Stimulated activated CD4-positive, alpha-beta T cell treated with anti-CD3 and anti-CD28 coated beads, Interleukin-12 subunit alpha, Interleukin-12 subunit beta, amount 100 ng/mL, for 48 hours (primary cell): Measurements from ENCODE around the gene PDPR.
"Not testable (repeated sequence)": the region's sequence is repeated elsewhere in the genome, so short reads cannot be mapped to it uniquely, and the experiment has no call there.

Source experiments
- DNase-seq, 3 donors: peaks; one replicate each; pipeline ENCODE4 v3.0.0-alpha.2; 2020; ENCODE audit warnings: low read depth in 2 of 3, low spot score in 1 of 3

The PDPR gene

DNA sequence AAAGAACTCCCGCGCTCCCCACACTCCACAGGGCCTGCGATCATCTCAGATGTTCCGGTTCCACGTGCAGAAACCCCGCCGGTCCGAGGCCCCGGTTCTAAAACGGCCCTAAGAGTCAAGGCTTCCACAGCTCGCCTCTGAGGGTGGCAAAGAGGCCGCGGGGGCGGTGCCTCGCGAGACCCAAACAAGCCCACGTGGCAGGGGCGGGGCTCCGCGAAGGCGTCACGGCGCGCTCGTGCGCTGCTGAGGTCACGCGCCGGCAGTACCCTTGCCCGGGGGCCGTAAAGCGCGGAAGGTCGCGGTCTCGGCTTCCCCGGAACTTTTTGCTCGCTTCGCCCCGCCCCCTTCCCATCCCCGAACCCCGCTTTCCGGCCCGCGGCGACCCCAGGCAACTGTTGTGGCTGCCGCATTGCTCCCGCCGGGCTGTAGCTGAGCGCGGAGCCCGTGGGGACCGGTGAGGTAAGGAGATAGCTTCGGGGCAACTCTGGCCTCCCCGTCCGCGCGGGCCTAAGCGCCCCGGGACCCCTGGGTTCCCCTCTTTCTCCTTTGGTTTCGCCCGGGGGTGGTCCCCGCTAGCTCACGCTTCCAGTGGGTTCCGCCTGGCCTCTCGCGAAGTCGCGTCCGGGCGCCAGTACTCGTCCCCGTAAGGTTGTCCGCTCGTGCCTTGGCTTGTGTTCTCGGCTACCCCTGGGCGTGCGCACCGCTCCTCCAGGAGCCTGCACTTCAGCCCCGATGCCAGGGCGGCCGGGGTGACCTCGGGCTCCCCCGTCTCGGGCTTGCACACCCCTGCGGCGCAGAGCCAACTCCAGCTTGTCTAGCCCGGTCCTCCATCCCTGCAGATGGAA is at the start of gene PDPR:
TSS of gene PDPR (plus strand) at position 351 of the 845 bp plus-strand sequence. CDS start 6,161 bp downstream, outside the sequence.
- peak; percentile 88 to 92 (median 90) for DNase-seq

GRCh38 chr16:70064841-70065370 is 49.2 kb upstream of the PDPR start:
- peak; percentile 24 to 48 (median 46) for DNase-seq

GRCh38 chr16:70065376-70065745 is 48.8 kb upstream of the PDPR start:
- peak in 1 of 3 donors; percentile 1 for DNase-seq

DNA sequence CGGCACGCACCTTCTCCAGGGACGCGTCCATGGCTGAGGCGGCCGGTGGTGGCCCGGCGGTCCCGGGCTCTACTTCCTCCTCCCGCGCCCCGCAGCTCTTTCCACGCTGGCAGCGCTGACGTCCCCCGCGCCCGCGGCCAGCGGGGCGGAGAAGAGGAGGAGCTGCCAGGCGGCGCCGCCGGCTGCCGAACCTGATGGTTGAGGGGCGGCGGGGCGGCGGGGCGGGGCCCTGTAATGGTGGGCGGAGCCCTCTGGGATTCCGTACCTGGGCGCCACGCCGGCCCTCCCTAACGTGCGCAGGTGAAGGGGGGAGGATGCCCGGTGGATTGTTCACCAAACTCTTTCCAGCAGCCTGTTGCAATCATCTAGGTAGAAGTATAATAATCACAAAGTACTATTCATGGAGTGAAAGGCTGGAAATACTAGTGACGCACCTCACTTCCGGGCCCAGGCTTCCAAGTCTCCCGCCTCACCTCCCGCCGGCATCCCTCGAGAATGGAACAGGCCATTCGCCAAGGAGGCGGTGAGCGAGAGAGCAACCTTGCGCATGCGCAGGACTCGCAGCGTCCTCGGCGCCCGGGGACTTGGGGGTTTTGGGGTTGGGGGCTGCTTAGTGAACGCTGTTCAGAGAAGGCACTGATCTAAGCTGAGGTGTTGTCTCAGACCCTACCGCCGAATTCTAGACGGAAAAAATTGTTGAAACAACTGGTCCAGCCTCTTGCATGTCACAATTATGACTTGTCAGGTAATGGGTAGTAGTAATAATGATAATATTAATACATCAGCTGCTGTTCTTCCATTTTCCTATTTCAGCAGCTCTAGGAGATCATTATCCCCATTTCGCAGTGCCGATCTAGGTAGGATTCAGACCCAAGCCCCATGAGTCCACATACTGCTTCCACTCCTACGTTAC is 48.1 kb upstream of the PDPR start:
- peak; percentile 81 to 88 (median 88) for DNase-seq

DNA sequence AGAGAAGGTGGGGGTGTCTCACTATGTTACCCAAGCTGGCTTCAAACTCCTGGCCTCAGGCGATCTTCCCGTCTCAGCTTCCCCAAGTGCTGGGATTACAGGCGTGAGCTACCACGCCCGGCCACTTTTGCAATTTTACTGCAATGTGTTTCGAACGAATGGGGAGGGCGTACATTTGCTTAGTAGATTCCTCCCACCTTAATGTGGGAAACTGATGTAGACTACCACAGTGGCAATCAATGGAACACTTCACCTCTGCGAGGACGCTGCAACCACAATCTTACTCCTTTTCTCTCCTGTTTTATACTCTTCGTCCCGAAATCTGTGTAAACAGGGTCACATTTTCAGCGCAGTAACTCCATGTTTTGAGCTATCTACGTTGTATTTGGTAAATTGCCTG is 47.4 kb upstream of the PDPR start:
- not testable (repeated sequence) for DNase-seq

- DNase-seq: not testable (repeated sequence)
These were observed 35.1 kb upstream of the PDPR start for GRCh38 chr16:70079081-70079480.

- DNase-seq: not testable (repeated sequence)
These were observed 32.9 kb upstream of the PDPR start for GRCh38 chr16:70081219-70081618.

GRCh38 chr16:70083931-70084330 is 30.2 kb upstream of the PDPR start:
- DNase-seq: not testable (repeated sequence)

- DNase-seq: not testable (repeated sequence)
These were observed 26.0 kb upstream of the PDPR start for GRCh38 chr16:70088160-70088559.

DNA sequence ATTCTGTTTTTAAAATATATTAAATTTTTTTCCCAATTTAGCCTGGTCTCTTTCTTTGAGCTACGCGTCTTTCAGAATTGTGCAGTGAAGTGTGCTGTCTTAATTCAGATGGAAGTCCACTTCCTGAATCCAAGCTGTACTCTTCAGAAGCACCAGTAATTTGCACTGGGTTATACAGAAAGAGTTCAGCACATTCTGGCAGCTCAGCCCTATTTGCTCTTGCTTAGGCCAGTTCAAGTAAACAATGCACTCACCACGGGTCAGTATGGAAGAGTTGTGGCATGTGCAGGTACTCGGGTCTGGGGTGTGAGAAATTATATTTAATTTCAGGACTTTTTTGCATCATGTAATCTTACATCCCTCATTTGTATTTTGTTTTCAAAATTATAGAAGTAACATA is 25.3 kb upstream of the PDPR start:
- not testable (repeated sequence) for DNase-seq

DNA sequence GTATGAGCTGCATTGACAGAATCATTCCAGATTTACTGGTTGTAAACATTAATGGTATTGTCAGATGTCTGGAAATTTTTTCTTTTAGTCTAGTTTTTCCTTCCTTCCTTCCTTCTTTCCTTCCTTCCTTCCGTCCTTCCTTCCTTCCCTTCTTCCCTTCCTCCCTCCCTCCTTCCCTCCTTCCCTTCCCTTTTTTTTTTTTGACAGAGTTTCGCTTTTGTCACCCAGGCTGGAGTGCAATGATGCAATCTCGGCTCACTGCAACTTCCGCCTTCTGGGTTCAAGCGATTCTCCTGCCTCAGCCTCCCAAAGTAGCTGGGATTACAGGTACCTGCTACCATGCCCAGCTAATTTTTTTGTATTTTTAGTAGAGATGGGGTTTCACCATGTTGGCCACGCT is 24.8 kb upstream of the PDPR start:
- DNase-seq: not testable (repeated sequence)

GRCh38 chr16:70091104-70091503 is 23.0 kb upstream of the PDPR start:
- not testable (repeated sequence) for DNase-seq

DNA sequence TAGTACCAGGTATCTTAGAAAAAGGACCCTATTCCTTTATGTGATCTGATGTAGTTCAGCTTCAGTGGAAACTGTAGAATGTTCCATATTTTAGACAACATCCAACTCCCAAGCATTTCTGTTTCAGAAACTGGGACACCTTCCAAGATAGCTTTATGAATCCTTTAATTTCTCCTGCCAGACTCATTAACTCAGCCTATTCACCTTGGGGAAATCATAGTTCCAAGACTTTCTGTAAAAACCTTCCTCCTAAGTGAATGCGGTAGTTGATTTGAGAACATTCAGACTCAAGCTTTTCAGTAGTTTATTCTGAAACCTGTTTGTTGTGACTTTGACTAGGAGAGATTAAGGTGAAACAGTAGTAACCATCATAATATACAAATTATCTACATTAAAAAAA is 20.0 kb upstream of the PDPR start:
- not testable (repeated sequence) for DNase-seq

DNA sequence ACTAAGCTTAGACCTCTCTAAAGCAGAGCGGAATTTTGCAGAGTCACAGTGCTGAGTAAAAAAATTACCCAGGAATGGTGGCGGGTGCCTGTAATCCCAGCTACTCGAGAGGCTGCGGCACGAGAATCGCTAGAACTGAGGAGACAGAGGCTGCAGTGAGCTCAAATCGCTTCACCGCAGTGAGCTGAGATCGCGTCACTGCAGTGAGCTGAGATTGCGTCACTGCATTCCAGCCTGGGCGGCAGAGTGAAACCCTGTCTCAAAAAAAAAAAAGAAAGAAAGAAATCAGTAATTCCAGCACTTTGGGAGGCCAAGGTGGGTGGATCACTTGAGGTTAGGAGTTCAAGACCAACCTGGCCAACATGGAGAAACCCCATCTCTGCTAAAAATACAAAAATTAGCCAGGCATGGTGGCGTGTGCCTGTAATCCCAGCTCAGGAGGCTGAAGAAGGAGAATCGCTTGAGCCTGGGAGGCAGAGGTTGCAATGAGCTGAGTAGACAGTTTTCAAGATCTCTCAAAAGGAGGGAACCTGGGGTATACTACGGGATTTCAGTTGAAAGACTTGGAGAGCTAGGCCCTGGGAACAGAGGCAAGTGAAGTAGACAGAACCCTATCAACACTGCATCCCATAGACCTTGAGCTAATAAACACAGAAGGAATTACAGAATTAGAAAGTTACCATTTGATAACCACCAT is 4.4 kb upstream of the PDPR start:
- DNase-seq: not testable (repeated sequence)

DNA sequence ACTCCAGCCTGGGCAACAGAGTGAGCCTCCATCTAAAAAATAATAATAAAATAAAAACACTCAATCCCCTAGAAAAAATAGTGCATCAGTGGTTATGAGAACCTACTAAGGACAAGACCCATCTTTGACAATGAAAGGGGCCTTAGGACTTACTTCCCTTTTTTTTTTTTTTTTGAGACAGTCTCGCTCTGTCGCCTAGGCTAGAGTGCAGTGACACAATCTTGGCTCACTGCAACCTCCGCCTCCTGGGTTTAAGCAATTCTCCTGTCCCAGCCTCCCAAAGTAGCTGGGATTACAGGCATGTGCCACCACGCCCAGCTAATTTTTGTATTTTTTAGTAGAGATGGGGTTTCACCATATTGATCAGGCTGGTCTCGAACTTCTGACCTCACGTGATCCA is 2.0 kb upstream of the PDPR start:
- DNase-seq: not testable (repeated sequence)

DNA sequence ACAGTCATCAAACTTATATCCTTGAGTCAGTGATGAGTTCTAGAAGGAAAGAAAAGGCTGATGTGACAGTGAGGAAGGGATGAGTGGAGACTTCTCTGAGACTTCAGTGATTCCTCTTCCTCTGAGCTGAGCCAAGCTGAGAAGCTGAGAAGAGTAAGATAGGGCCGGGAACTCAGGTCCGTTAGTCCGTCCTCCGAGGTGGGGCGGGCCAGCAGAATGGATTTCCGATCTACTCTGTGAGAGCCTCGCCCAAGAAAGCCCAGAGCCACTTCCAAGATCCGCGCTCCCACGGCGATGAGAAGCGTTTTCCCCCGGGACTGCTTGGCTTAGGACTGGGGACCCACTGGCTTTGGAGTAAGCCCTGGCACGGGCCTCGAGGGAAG is 542 bp upstream of the PDPR start:
- DNase-seq: not testable (repeated sequence)

DNA sequence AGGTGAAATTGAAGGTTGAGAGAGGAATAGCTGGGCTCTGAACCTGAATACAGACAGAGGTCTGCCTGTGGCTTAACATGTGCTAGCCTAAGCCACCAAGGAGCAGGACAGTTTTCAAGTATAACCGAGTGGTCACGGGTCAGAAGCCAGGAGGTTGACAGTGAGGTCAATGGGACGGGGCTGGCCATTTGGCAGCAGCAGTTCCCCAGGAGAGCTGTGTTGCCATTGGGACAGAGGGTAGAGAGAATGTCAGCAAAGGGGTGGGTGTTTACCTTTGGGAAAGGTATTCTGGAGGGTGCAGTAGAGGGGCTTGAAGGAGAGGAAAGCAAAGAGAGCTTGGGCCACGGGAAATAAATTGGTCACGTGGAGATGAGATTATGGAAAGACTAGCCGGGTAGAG is 4.2 kb downstream of the PDPR start:
- not testable (repeated sequence) for DNase-seq

- DNase-seq: not testable (repeated sequence)
These were observed 4.6 kb downstream of the PDPR start for GRCh38 chr16:70118776-70119175.

GRCh38 chr16:70120398-70120797 is 6.3 kb downstream of the PDPR start:
- not testable (repeated sequence) for DNase-seq

- not testable (repeated sequence) for DNase-seq
These were observed 9.7 kb downstream of the PDPR start for GRCh38 chr16:70123822-70124221.

DNA sequence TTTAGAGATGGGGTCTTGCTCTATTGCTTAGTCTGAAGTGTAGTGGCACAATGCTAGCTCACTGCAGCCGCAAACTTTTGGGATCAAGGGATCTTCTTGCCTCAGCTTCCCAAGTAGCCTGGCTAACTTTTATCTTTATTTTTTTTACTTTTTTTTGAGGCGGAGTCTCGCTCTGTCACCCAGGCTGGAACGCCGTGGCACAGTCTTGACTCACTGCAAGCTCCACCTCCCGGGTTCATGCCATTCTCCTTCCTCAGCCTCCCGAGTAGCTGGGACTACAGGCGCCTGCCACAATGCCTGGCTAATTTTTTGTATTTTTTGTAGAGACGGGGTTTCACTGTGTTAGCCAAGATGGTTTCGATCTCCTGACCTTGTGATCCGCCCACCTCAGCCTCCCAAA is 12.1 kb downstream of the PDPR start:
- not testable (repeated sequence) for DNase-seq
